HCT116 (cell line): ENCODE measurements around the gene MANBA. TPM values are rescaled to one million over a fixed set of nuclear protein-coding genes. Genes with fewer than 3 reads are reported as not detected.

Experiments used
- ATAC-seq: fragments of 200-7000 bp; cut with Tn5 transposase; 2 replicates; pipeline ENCODE4 v1.9.1; 2020; ENCODE audit warnings: mild to moderate bottlenecking, moderate library complexity
- BruUV-seq: library from RNA; stranded (reverse); fragments of 400-500 nt; replicated peaks from 2 replicates; lab custom pipeline; 2021; lab: Mats Ljungman, UMichigan
- CTCF ChIA-PET: fragments of 300-600 bp; sonication (Branson Sonifier 250); formaldehyde crosslinking; loops from one replicate; lab custom pipeline; 2021; ENCODE audit warnings: antibody characterized with exemption; lab: Charles Lee
- POLR2A ChIA-PET: fragments of 300-600, 350-600 bp; sonication (Branson Sonifier 250); formaldehyde crosslinking; loops from one replicate; lab custom pipeline; 2021; ENCODE audit warnings: antibody characterized with exemption; lab: Charles Lee
- RAD21 ChIA-PET, 2 experiments: fragments of 300-600 bp; sonication (Branson Sonifier 250); formaldehyde crosslinking; loops; one replicate each; lab custom pipeline; 2023; ENCODE audit warnings: low total read pairs in 2 of 2; ENCODE audit not compliant: uncharacterized antibody in 2 of 2, unreplicated experiment in 2 of 2, low non-redundant PET in 1 of 2; lab: Charles Lee
- DNase-seq: peaks from one replicate; pipeline ENCODE4 v3.0.0-alpha.2; 2010; ENCODE audit warnings: low read depth, low spot score
- H2AFZ ChIP-seq: fragments of 200-600 bp; shearing (Covaris generic), sonication (generic); 2 replicates; pipeline ENCODE4 v1.6.1; 2017; ENCODE audit warnings: low read depth, mixed run types, mixed read lengths, antibody characterized with exemption, low read length; ENCODE audit not compliant: poor library complexity, severe bottlenecking
- H3K27ac ChIP-seq: 2 replicates; pipeline ENCODE4 v1.5.1; 2012; ENCODE audit warnings: low read depth, low read length
- H3K27me3 ChIP-seq: fragments of 200-600 bp; sonication (generic); 2 replicates; pipeline ENCODE4 v1.6.1; 2016; ENCODE audit warnings: mixed run types, low read length, mixed read lengths; ENCODE audit not compliant: insufficient read depth
- H3K36me3 ChIP-seq, 2 experiments: fragments of 200-500 bp in 1 of 2; fragments of 200-600 bp in 1 of 2; sonication (Bioruptor generic) in 1 of 2; sonication (generic) in 1 of 2; 2 replicates each; pipeline versions ENCODE4 v1.5.1 to v1.6.1; 2014 to 2016; ENCODE audit warnings: low read length in 2 of 2, inconsistent platforms in 1 of 2, mixed read lengths in 1 of 2, mixed run types in 1 of 2; ENCODE audit not compliant: insufficient read depth in 2 of 2, control insufficient read depth in 1 of 2
- H3K4me1 ChIP-seq, 2 experiments: fragments of 200-600 bp in 1 of 2; sonication (generic) in 1 of 2; 2 replicates each; pipeline versions ENCODE4 v1.5.1 to v1.6.1; 2012 to 2017; ENCODE audit warnings: low read length in 2 of 2, inconsistent platforms in 1 of 2, mild to moderate bottlenecking in 1 of 2, mixed read lengths in 1 of 2, mixed run types in 1 of 2, moderate library complexity in 1 of 2; ENCODE audit not compliant: insufficient read depth in 2 of 2, control insufficient read depth in 1 of 2
- H3K4me2 ChIP-seq: fragments of 200-600 bp; sonication (generic); 2 replicates; pipeline ENCODE4 v1.6.1; 2017; ENCODE audit warnings: mixed run types, low read length, mixed read lengths
- H3K4me3 ChIP-seq, 2 experiments: fragments of 200-600 bp in 1 of 2; sonication (generic) in 1 of 2; replicated peaks in 1 of 2; 2 replicates each; pipeline ENCODE4 v1.5.1; 2011 to 2016; ENCODE audit warnings: low read length in 2 of 2, control low read depth in 1 of 2, low read depth in 1 of 2, mild to moderate bottlenecking in 1 of 2, mixed read lengths in 1 of 2, mixed run types in 1 of 2
- H3K79me2 ChIP-seq: fragments of 200-600 bp; sonication (generic); 2 replicates; pipeline ENCODE4 v1.6.1; 2017; ENCODE audit warnings: mild to moderate bottlenecking, mixed run types, low read length, moderate library complexity, mixed read lengths; ENCODE audit not compliant: insufficient read depth
- H3K9ac ChIP-seq: fragments of 200-600 bp; sonication (generic); 2 replicates; pipeline ENCODE4 v1.6.1; 2016; ENCODE audit warnings: low read length, mixed read lengths
- H3K9me2 ChIP-seq: fragments of 200-600 bp; sonication (generic), shearing (Covaris generic); 2 replicates; pipeline ENCODE4 v1.6.1; 2017; ENCODE audit warnings: mixed run types, mild to moderate bottlenecking, moderate library complexity; ENCODE audit not compliant: insufficient read depth
- H3K9me3 ChIP-seq, 2 experiments: fragments of 200-500 bp in 1 of 2; fragments of 200-600 bp in 1 of 2; sonication (Bioruptor generic) in 1 of 2; sonication (generic) in 1 of 2; 2 replicates each; pipeline ENCODE4 v1.6.1; 2014 to 2017; ENCODE audit warnings: low read length in 2 of 2, mixed read lengths in 2 of 2, inconsistent platforms in 1 of 2, low read depth in 1 of 2, mild to moderate bottlenecking in 1 of 2, mixed run types in 1 of 2, moderate library complexity in 1 of 2; ENCODE audit not compliant: control insufficient read depth in 1 of 2, insufficient read depth in 1 of 2
- H4K20me1 ChIP-seq: fragments of 200-600 bp; sonication (generic), shearing (Covaris generic); 2 replicates; pipeline ENCODE4 v1.6.1; 2017; ENCODE audit warnings: mixed run types, mild to moderate bottlenecking, moderate library complexity; ENCODE audit not compliant: insufficient read depth
- CBX3 ChIP-seq: IDR thresholded peaks from 2 replicates; pipeline ENCODE4 v1.6.1; 2012; ENCODE audit warnings: low read depth
- EGR1 ChIP-seq: IDR thresholded peaks from 2 replicates; pipeline ENCODE4 v1.6.1; 2012; ENCODE audit warnings: low read depth
- ELF1 ChIP-seq: IDR thresholded peaks from 2 replicates; pipeline ENCODE4 v1.6.1; 2012; ENCODE audit warnings: low read depth, borderline replicate concordance
- EZH2 ChIP-seq: fragments of 200-600 bp; sonication (generic); IDR thresholded peaks from 2 replicates; pipeline ENCODE4 v1.6.1; 2017; ENCODE audit warnings: antibody characterized with exemption, mixed run types
- EZH2phosphoT487 ChIP-seq: fragments of 200-600 bp; IDR thresholded peaks from 2 replicates; pipeline ENCODE4 v1.6.1; 2018; ENCODE audit warnings: antibody characterized with exemption, borderline replicate concordance
- FOSL1 ChIP-seq: IDR thresholded peaks from 2 replicates; pipeline ENCODE4 v1.6.1; 2012; ENCODE audit warnings: low read depth
- JUND ChIP-seq: IDR thresholded peaks from 2 replicates; pipeline ENCODE4 v1.6.1; 2012
- POLR2AphosphoS5 ChIP-seq: IDR thresholded peaks from 2 replicates; pipeline ENCODE4 v1.6.1; 2011; ENCODE audit warnings: mild to moderate bottlenecking, low read depth, low read length, moderate library complexity
- RAD21 ChIP-seq: IDR thresholded peaks from 2 replicates; pipeline ENCODE4 v1.6.1; 2012; ENCODE audit warnings: low read depth, mild to moderate bottlenecking
- SIN3A ChIP-seq: IDR thresholded peaks from 2 replicates; pipeline ENCODE4 v1.6.1; 2012; ENCODE audit warnings: low read depth
- SRF ChIP-seq: IDR thresholded peaks from 2 replicates; pipeline ENCODE4 v1.6.1; 2012; ENCODE audit warnings: low read depth
- YY1 ChIP-seq: IDR thresholded peaks from 2 replicates; pipeline ENCODE4 v1.6.1; 2011; ENCODE audit warnings: low read length, low read depth, moderate library complexity, mild to moderate bottlenecking; ENCODE audit not compliant: insufficient replicate concordance; ENCODE audit errors: extremely low read depth
- ZBTB33 ChIP-seq: IDR thresholded peaks from 2 replicates; pipeline ENCODE4 v1.6.1; 2011; ENCODE audit warnings: mild to moderate bottlenecking, low read length, moderate library complexity; ENCODE audit not compliant: insufficient replicate concordance; ENCODE audit errors: extremely low read depth
- ZFX ChIP-seq: fragments of 450-650 bp; IDR thresholded peaks from 2 replicates; pipeline ENCODE4 v1.6.1; 2017
- intact Hi-C: fragments of 100-400 bp; cut with micrococcal nuclease; formaldehyde crosslinking; loops from 2 replicates; pipeline ENCODE4 v1.10.0; 2022
- total RNA-seq: library from RNA; stranded (reverse); gene quantifications from one replicate; pipeline ENCODE4 v1.2.1, GENCODE V29; 2021; ENCODE audit not compliant: unreplicated experiment
- TF ChIP-seq, protein P1 (sequence below), 3 experiments: fragments of 200-600 bp in 1 of 3; sonication (generic) in 1 of 3; IDR thresholded peaks in 2 of 3; conservative IDR thresholded peaks in 1 of 3; 2 replicates each; pipeline ENCODE4 v1.5.1; 2012 to 2017; ENCODE audit warnings: low read depth in 2 of 3, low read length in 2 of 3, antibody characterized with exemption in 1 of 3, borderline replicate concordance in 1 of 3, control low read depth in 1 of 3, mild to moderate bottlenecking in 1 of 3, mixed read lengths in 1 of 3, mixed run types in 1 of 3, moderate library complexity in 1 of 3; ENCODE audit not compliant: insufficient read depth in 1 of 3
- TF ChIP-seq, protein P2 (sequence below): IDR thresholded peaks from 2 replicates; pipeline ENCODE4 v1.6.1; 2012
- TF ChIP-seq, protein P3 (sequence below): IDR thresholded peaks from 2 replicates; pipeline ENCODE4 v1.6.1; 2012; ENCODE audit warnings: low read depth

MANBA gene
- total RNA-seq, 1 experiment from 2014 or later, result 21.3 TPM

DNA sequence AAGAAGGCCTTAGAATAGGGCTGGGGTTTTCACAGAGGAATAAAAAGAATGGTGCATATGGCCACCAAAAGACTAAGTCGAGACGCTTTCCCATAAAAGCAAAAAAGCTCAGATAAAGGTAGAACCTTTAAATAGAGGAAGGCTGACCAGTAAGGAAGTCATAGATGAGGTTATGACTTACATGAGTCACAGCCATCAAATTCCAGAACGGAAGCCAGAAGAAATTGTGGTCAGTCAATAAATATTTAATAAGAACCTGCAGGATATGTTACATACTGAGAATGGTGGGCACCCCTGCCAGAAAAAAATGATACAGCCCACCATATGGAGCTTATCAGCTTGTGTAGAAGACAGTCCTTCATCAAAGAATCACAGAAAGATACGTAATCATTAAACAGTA, 120.1 kb downstream of the MANBA start (continued):
- TF ChIP-seq, protein P1, sequence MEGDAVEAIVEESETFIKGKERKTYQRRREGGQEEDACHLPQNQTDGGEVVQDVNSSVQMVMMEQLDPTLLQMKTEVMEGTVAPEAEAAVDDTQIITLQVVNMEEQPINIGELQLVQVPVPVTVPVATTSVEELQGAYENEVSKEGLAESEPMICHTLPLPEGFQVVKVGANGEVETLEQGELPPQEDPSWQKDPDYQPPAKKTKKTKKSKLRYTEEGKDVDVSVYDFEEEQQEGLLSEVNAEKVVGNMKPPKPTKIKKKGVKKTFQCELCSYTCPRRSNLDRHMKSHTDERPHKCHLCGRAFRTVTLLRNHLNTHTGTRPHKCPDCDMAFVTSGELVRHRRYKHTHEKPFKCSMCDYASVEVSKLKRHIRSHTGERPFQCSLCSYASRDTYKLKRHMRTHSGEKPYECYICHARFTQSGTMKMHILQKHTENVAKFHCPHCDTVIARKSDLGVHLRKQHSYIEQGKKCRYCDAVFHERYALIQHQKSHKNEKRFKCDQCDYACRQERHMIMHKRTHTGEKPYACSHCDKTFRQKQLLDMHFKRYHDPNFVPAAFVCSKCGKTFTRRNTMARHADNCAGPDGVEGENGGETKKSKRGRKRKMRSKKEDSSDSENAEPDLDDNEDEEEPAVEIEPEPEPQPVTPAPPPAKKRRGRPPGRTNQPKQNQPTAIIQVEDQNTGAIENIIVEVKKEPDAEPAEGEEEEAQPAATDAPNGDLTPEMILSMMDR (IDR thresholded peaks at IDR 0.05 in 2 of 3, conservative IDR thresholded peaks at IDR 0.05 in 1 of 3; ENCODE audit: borderline replicate concordance in 1 of 3, insufficient read depth in 1 of 3, low read depth in 2 of 3, low read length in 2 of 3), result no peak
- no peak for TF ChIP-seq EGR1
- TF ChIP-seq EZH2phosphoT487, result no peak
- no peak for TF ChIP-seq SIN3A
- TF ChIP-seq EZH2, result no peak
- no peak for TF ChIP-seq POLR2AphosphoS5
- no peak for TF ChIP-seq YY1
- TF ChIP-seq ZFX, result no peak

GRCh38 chr4:102639598-102639997, 121.2 kb downstream of the MANBA start:
- ATAC-seq (no peak), DNase-seq (no peak)
- ChIA-PET CTCF (no interaction called here), POLR2A (no interaction called here), RAD21 (no interaction called here)
- H3K9ac ChIP-seq, result no peak overlapping the region
- H3K27ac ChIP-seq, result no peak overlapping the region
- H3K4me1 ChIP-seq, result peaks cover 0 to 12% of the 10 kb centered on the region in 2 experiments; a peak in 2 of 4 replicates
- no peaks in the 10 kb centered on the region for H3K27me3 ChIP-seq
- H4K20me1 ChIP-seq, result no peaks in the 10 kb centered on the region
- TF ChIP-seq, protein P2, sequence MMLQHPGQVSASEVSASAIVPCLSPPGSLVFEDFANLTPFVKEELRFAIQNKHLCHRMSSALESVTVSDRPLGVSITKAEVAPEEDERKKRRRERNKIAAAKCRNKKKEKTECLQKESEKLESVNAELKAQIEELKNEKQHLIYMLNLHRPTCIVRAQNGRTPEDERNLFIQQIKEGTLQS, result no peak
- TF ChIP-seq CBX3 (no peak), EZH2 (no peak), RAD21 (no peak), POLR2AphosphoS5 (no peak), SIN3A (no peak), SRF (no peak), ELF1 (no peak), ZFX (no peak), FOSL1 (no peak), JUND (no peak), ZBTB33 (no peak), YY1 (no peak)
- TF ChIP-seq, protein P3, sequence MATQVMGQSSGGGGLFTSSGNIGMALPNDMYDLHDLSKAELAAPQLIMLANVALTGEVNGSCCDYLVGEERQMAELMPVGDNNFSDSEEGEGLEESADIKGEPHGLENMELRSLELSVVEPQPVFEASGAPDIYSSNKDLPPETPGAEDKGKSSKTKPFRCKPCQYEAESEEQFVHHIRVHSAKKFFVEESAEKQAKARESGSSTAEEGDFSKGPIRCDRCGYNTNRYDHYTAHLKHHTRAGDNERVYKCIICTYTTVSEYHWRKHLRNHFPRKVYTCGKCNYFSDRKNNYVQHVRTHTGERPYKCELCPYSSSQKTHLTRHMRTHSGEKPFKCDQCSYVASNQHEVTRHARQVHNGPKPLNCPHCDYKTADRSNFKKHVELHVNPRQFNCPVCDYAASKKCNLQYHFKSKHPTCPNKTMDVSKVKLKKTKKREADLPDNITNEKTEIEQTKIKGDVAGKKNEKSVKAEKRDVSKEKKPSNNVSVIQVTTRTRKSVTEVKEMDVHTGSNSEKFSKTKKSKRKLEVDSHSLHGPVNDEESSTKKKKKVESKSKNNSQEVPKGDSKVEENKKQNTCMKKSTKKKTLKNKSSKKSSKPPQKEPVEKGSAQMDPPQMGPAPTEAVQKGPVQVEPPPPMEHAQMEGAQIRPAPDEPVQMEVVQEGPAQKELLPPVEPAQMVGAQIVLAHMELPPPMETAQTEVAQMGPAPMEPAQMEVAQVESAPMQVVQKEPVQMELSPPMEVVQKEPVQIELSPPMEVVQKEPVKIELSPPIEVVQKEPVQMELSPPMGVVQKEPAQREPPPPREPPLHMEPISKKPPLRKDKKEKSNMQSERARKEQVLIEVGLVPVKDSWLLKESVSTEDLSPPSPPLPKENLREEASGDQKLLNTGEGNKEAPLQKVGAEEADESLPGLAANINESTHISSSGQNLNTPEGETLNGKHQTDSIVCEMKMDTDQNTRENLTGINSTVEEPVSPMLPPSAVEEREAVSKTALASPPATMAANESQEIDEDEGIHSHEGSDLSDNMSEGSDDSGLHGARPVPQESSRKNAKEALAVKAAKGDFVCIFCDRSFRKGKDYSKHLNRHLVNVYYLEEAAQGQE, result no peak
- H3K4me2 ChIP-seq, result no peak overlapping the region
- H3K9me2 ChIP-seq, result no peaks in the 10 kb centered on the region
- no peaks in the 10 kb centered on the region for H3K9me3 ChIP-seq
- intact Hi-C loops, result no loop called here
- H3K4me3 ChIP-seq, result no peak overlapping the region
- no peaks in the 10 kb centered on the region for H3K79me2 ChIP-seq
- H2AFZ ChIP-seq, result no peak overlapping the region
- no TSS peak for BruUV-seq
- H3K36me3 ChIP-seq, result no peaks in the 10 kb centered on the region
